Measurements from ENCODE around the gene HPSE2. TPM values are rescaled to one million over a fixed set of nuclear protein-coding genes. Genes with fewer than 3 reads are reported as not detected.

Gene HPSE2
- total RNA-seq, 1 experiment from 2014 or later, result not detected

GRCh38 chr10:98808282-98808892 lies 427.3 kb downstream of the HPSE2 start:
- no peak for TF ChIP-seq CTCF (IDR thresholded peaks at IDR 0.05; ENCODE audit: insufficient read depth in 1 of 2, low read depth in 1 of 2, low read length in 1 of 2, severe bottlenecking in 1 of 2, unreplicated experiment in 1 of 2)
- no peaks in the 10 kb centered on the region for H3K4me1 Mint-ChIP-seq (ENCODE audit: low read depth, unreplicated experiment)
- Histone ChIP-seq H3K36me3 (ENCODE audit: control insufficient read depth, insufficient read depth, low read length) (no peaks in the 10 kb centered on the region), H3K4me1 (no peaks in the 10 kb centered on the region), H3K4me3 (ENCODE audit: low read depth, low read length) (no peak overlapping the region), H3K9me3 (no peaks in the 10 kb centered on the region), H3K27me3 (replicated peaks; ENCODE audit: control insufficient read depth, insufficient read depth, low read length) (no peaks in the 10 kb centered on the region)
- no peaks in the 10 kb centered on the region for H3K9me3 Mint-ChIP-seq (ENCODE audit: unreplicated experiment)
- peaks cover 3% of the 10 kb centered on the region for H3K27me3 Mint-ChIP-seq (ENCODE audit: insufficient read depth, unreplicated experiment)
- BruUV-seq (replicated peaks), result no TSS peak
- no peak overlapping the region for H3K4me3 Mint-ChIP-seq (ENCODE audit: unreplicated experiment)
- H3K36me3 Mint-ChIP-seq (ENCODE audit: insufficient read depth, unreplicated experiment), result no peaks in the 10 kb centered on the region
- intact Hi-C loops (cut with micrococcal nuclease; ENCODE audit: unreplicated experiment), result no loop called here
- ChIA-PET POLR2A (no interaction called here), CTCF (no interaction called here)
- DNase-seq, result no peak
- H3K27ac Mint-ChIP-seq (ENCODE audit: unreplicated experiment), result no peak overlapping the region

- Mint-ChIP-seq H3K4me3 (ENCODE audit: unreplicated experiment) (no peak overlapping the region), H3K36me3 (ENCODE audit: insufficient read depth, unreplicated experiment) (no peaks in the 10 kb centered on the region), H3K27me3 (ENCODE audit: insufficient read depth, unreplicated experiment) (peaks cover 12% of the 10 kb centered on the region), H3K4me1 (ENCODE audit: low read depth, unreplicated experiment) (no peaks in the 10 kb centered on the region), H3K9me3 (ENCODE audit: unreplicated experiment) (no peaks in the 10 kb centered on the region), H3K27ac (ENCODE audit: unreplicated experiment) (no peak overlapping the region)
- H3K36me3 ChIP-seq (ENCODE audit: control insufficient read depth, insufficient read depth, low read length), result no peaks in the 10 kb centered on the region
- intact Hi-C loops (cut with micrococcal nuclease; ENCODE audit: unreplicated experiment), result no loop called here
- H3K4me3 ChIP-seq (ENCODE audit: low read depth, low read length), result no peak overlapping the region
- H3K27me3 ChIP-seq (replicated peaks; ENCODE audit: control insufficient read depth, insufficient read depth, low read length), result no peaks in the 10 kb centered on the region
- H3K4me1 ChIP-seq, result no peaks in the 10 kb centered on the region
- ChIA-PET POLR2A (no interaction called here), CTCF (no interaction called here)
- DNase-seq, result no peak
- no peaks in the 10 kb centered on the region for H3K9me3 ChIP-seq
- no peak for TF ChIP-seq CTCF (IDR thresholded peaks at IDR 0.05; ENCODE audit: insufficient read depth in 1 of 2, low read depth in 1 of 2, low read length in 1 of 2, severe bottlenecking in 1 of 2, unreplicated experiment in 1 of 2)
- no TSS peak for BruUV-seq (replicated peaks)
These were observed 435.4 kb downstream of the HPSE2 start for GRCh38 chr10:98800263-98800662.

- H3K4me3 Mint-ChIP-seq (ENCODE audit: unreplicated experiment), result no peak overlapping the region
- no peaks in the 10 kb centered on the region for H3K36me3 ChIP-seq (ENCODE audit: control insufficient read depth, insufficient read depth, low read length)
- no peaks in the 10 kb centered on the region for H3K4me1 ChIP-seq
- no peaks in the 10 kb centered on the region for H3K36me3 Mint-ChIP-seq (ENCODE audit: insufficient read depth, unreplicated experiment)
- H3K9me3 ChIP-seq, result no peaks in the 10 kb centered on the region
- no TSS peak for BruUV-seq (replicated peaks)
- peaks cover 12% of the 10 kb centered on the region for H3K27me3 Mint-ChIP-seq (ENCODE audit: insufficient read depth, unreplicated experiment)
- TF ChIP-seq CTCF (IDR thresholded peaks at IDR 0.05; ENCODE audit: insufficient read depth in 1 of 2, low read depth in 1 of 2, low read length in 1 of 2, severe bottlenecking in 1 of 2, unreplicated experiment in 1 of 2), result no peak
- no peaks in the 10 kb centered on the region for H3K9me3 Mint-ChIP-seq (ENCODE audit: unreplicated experiment)
- no peaks in the 10 kb centered on the region for H3K4me1 Mint-ChIP-seq (ENCODE audit: low read depth, unreplicated experiment)
- DNase-seq, result no peak
- no peak overlapping the region for H3K4me3 ChIP-seq (ENCODE audit: low read depth, low read length)
- intact Hi-C loops (cut with micrococcal nuclease; ENCODE audit: unreplicated experiment), result no loop called here
- POLR2A ChIA-PET, result no interaction called here
- no peaks in the 10 kb centered on the region for H3K27me3 ChIP-seq (replicated peaks; ENCODE audit: control insufficient read depth, insufficient read depth, low read length)
- no peak overlapping the region for H3K27ac Mint-ChIP-seq (ENCODE audit: unreplicated experiment)
- CTCF ChIA-PET, result no interaction called here
These were observed 440.2 kb downstream of the HPSE2 start for GRCh38 chr10:98795467-98795866.

All from Caco-2 (cell line).